Spleen (tissue), 7 donors: ENCODE data around the gene PCDH15.

Experiments
- CTCF ChIP-seq, 11 experiments: fragments of 200-600 bp in 7 of 11; fragments of 450-650 bp in 4 of 11; sonication (generic) in 4 of 11; IDR thresholded peaks in 8 of 11; conservative IDR thresholded peaks in 3 of 11; 1 replicate in 7 of 11; 2 replicates in 4 of 11; pipeline versions ENCODE4 v1.4.0 to v1.8.0; 2016 to 2021; ENCODE audit warnings: antibody characterized with exemption in 11 of 11, inconsistent platforms in 4 of 11, mild to moderate bottlenecking in 1 of 11
- POLR2A ChIP-seq, 3 donors: fragments of 450-650 bp; IDR thresholded peaks; one replicate each; pipeline ENCODE4 v1.5.1; 2017; ENCODE audit warnings: antibody characterized with exemption in 3 of 3, mild to moderate bottlenecking in 1 of 3
- donor health status: DM: no; HTN: no; CAD: no; lungs with moderate emphysema.
- donor health status: DM: no; HTN: no; CAD: no.
- donor health status: DM: no; HTN: no; CAD: no.

- no peak for TF ChIP-seq CTCF (IDR thresholded peaks at IDR 0.05 in 8 of 11, conservative IDR thresholded peaks at IDR 0.05 in 3 of 11)
- no peak for TF ChIP-seq POLR2A (IDR thresholded peaks at IDR 0.05)
Measured at GRCh38 chr10:53846809-53847208, 954.2 kb downstream of the PCDH15 start.
